ENCODE results near the gene TBC1D2B. TPM values are rescaled to one million over a fixed set of nuclear protein-coding genes. Genes with fewer than 3 reads are reported as not detected.

TBC1D2B gene
- total RNA-seq: 10 to 100 TPM; 57.1 to 60.3 TPM

DNA sequence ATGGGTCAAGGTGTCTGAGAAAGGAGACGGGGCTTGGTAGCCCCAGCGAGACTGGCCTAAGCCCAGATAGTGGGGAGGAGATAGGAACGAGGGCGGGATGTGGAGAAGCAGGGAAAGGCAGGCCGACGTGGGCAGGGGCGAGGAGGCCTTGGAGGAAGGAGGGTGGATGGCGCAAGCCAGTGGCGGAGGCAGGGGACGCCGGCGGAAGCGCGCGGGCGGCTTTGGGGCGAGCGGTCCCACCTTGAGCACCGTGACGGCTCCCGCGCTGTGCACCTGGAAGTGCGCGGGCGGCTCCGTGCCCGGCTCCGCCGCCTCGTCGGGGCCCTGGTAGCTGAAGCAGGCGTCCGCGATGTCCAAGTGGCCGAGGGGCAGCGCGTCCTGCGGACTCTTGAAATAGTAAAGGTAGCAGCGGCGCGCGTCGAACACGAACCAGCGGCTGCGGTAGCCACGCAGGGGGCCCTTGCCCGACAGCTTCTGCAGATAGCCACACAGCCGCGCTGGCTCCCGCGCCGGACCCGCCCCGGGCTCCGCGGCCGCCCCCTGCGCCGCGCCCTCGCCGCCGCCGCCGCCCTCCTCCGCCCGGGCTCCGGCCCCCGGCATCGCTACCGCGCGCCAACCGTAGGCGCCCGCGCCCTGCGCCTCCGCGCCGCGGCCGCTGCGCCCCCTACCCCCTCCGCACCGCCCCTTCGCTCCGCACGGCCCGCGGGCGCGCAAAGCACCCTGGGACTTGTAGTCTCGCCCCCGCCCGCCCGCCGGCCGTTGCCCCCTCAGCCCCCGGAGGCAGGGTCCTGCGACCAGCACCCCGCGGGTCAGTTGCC is at the start of gene TBC1D2B:
Gene TBC1D2B (minus strand): TSS at position 659 of the 818 bp plus-strand sequence. CDS start 59 bp downstream, at position 600.
- DNase-seq: peak; percentile 74
- Mint-ChIP-seq H3K9me3 (no peaks in the 10 kb centered on the region), H3K36me3 (ENCODE audit: low read depth) (peaks cover 5% of the 10 kb centered on the region), H3K4me3 (peak within 1 kb of the TSS; percentile 100), H3K27ac (peak within 1 kb of the TSS; percentile 95), H3K4me1 (ENCODE audit: low read depth) (peaks cover 39% of the 10 kb centered on the region), H3K27me3 (ENCODE audit: low read depth) (no peaks in the 10 kb centered on the region)
- intact Hi-C loops (cut with micrococcal nuclease): loop anchor here (2.0 to 10.0 kb wide), 2 partner anchors 26 to 1082 kb away; partner anchors contain the start of gene PSTPIP1
- CTCF ChIA-PET: interaction anchor here (0.9 to 1.6 kb wide), 3 partner anchors 9 to 35 kb away, joined by 3 to 6 read pairs (median 3); no protein-coding TSS in a partner anchor

DNA sequence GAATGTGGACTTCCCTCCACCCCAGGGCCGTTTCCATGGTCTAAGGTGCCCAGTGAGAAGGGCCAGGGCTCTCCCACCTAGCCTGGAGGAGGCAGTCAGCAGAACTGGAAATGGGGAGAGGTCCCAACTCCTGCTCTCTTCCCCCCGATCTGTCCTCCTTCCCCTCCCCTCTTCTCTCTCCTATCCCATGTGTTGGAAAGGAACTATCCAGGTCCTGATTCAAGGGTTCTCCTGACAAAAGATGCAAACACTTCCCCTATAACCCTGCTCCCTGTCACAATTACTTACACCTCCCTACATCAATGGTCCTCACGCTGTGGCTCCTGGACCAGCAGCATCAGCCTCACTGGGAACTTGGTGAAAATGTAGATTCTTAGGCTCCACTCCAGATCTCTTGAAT is 47.8 kb upstream of the TBC1D2B start:
- DNase-seq: no peak
- Mint-ChIP-seq H3K9me3 (no peaks in the 10 kb centered on the region), H3K27ac (no peak overlapping the region), H3K36me3 (ENCODE audit: low read depth) (no peaks in the 10 kb centered on the region), H3K4me3 (no peak overlapping the region), H3K4me1 (ENCODE audit: low read depth) (no peaks in the 10 kb centered on the region), H3K27me3 (ENCODE audit: low read depth) (no peaks in the 10 kb centered on the region)
- CTCF ChIA-PET: interaction anchor here (1.9 kb wide), 1 partner anchor 117 kb away, joined by 6 read pairs; no protein-coding TSS in a partner anchor
- intact Hi-C loops (cut with micrococcal nuclease): no loop called here

DNA sequence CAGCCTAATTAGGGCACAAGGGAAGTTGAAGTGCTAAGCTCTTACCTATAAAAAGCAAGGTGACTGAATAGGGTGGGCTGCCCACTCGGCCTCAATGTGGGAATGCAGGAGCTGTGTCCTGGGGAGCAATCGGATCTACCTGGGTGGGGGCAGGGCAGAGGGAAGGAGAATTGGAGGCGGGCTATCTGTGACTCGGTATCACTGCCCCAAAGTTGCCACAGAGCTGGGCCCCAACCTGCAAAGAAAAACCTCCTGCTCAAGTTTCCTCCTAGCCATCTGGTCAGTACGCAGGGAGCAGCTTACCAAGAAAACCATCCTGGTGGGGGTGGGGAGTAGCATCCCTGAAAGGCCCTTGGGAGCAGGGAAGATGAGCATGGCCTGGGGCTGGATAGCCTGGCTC is 43.0 kb upstream of the TBC1D2B start:
- H3K27ac Mint-ChIP-seq: no peak overlapping the region
- H3K36me3 Mint-ChIP-seq (ENCODE audit: low read depth): no peaks in the 10 kb centered on the region
- H3K27me3 Mint-ChIP-seq (ENCODE audit: low read depth): no peaks in the 10 kb centered on the region
- no peaks in the 10 kb centered on the region for H3K4me1 Mint-ChIP-seq (ENCODE audit: low read depth)
- no peak overlapping the region for H3K4me3 Mint-ChIP-seq
- H3K9me3 Mint-ChIP-seq: no peaks in the 10 kb centered on the region
- intact Hi-C loops (cut with micrococcal nuclease): no loop called here
- CTCF ChIA-PET: interaction anchor here (0.6 to 1.6 kb wide), 5 partner anchors 10 to 153 kb away, joined by 3 to 6 read pairs (median 4); partner anchors contain the start of gene CIB2
- no peak for DNase-seq

DNA sequence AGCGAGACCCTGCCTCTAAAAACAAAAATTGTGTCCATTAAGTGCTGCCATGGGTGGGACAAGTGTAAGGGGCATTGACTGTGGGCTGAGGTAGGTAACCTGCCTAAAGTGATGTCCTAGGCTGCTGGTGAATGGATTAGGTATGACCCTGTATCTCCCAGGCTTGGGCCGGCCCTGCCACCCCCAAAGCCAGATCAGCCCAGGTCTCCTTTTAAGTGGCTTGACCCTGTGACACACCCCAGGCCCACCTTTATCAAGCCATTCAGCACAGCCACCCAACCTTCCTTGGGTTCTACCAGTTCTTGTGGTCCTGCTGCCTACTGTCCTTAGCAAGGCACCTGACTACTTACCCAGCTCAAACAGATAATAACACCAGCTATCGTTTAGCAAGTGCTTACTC is 35.0 kb upstream of the TBC1D2B start:
- H3K9me3 Mint-ChIP-seq: no peaks in the 10 kb centered on the region
- no peaks in the 10 kb centered on the region for H3K4me1 Mint-ChIP-seq (ENCODE audit: low read depth)
- intact Hi-C loops (cut with micrococcal nuclease): no loop called here
- H3K27ac Mint-ChIP-seq: no peak overlapping the region
- DNase-seq: no peak
- CTCF ChIA-PET: interaction anchor here (0.6 to 9.8 kb wide), 22 partner anchors 10 to 333 kb away, joined by 3 to 115 read pairs (median 4); partner anchors contain the start of genes CIB2 and TBC1D2B
- no peaks in the 10 kb centered on the region for H3K36me3 Mint-ChIP-seq (ENCODE audit: low read depth)
- H3K4me3 Mint-ChIP-seq: no peak overlapping the region
- H3K27me3 Mint-ChIP-seq (ENCODE audit: low read depth): no peaks in the 10 kb centered on the region

DNA sequence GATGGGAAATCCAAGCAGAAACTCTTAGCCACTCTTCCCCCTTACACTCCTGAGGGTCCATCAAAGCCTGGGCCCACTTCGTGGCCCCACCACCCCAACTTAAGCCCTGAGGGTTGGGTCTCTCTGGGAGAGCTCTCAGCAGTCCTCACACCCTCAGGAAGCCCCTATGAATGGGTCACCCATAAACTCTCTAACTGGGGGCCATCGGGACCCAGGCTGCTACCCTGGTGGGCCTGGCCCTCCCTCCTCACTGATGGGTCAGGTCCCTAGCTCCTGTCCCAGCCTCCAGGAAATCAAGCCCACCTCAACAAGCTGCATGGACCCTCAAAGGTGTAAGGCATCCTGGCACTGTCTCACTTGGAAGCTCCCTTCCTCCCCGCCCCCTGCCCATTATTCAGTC is 34.3 kb upstream of the TBC1D2B start:
- no peak overlapping the region for H3K4me3 Mint-ChIP-seq
- no peaks in the 10 kb centered on the region for H3K4me1 Mint-ChIP-seq (ENCODE audit: low read depth)
- DNase-seq: no peak
- H3K27me3 Mint-ChIP-seq (ENCODE audit: low read depth): no peaks in the 10 kb centered on the region
- H3K9me3 Mint-ChIP-seq: no peaks in the 10 kb centered on the region
- H3K36me3 Mint-ChIP-seq (ENCODE audit: low read depth): no peaks in the 10 kb centered on the region
- intact Hi-C loops (cut with micrococcal nuclease): no loop called here
- CTCF ChIA-PET: interaction anchor here (0.9 to 9.8 kb wide), 13 partner anchors 11 to 202 kb away, joined by 3 to 115 read pairs (median 4); partner anchors contain the start of genes CIB2 and TBC1D2B
- no peak overlapping the region for H3K27ac Mint-ChIP-seq

DNA sequence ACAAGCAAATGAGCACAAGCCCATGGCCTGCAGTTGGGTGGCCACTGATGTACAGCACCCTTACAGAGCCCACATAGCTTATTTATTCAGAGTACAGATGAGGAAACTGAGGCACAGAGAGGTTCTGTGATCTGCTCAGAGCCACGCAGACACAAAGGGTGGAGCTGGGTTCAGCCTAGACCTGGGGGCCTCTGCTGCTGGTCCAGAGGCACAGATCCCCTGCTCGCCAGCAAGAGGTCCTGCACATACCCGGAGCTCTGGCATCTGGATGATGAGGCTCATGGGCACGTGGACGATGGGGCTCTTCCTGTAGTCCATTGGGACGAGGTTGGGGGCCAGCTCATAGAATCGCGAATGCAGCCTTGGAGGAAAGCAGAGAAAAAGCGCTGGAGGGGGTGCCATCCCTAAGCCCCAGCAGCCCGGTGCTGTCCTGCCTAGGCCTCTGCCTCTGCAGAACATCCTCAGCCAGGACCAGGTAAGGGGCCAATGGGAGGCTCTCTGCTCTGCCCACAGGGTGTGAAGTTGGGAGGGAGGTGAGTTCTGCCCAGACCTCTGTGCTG is 33.5 kb upstream of the TBC1D2B start:
- CTCF ChIA-PET: interaction anchor here (0.6 to 9.8 kb wide), 8 partner anchors 22 to 153 kb away, joined by 3 to 115 read pairs (median 62); no protein-coding TSS in a partner anchor

DNA sequence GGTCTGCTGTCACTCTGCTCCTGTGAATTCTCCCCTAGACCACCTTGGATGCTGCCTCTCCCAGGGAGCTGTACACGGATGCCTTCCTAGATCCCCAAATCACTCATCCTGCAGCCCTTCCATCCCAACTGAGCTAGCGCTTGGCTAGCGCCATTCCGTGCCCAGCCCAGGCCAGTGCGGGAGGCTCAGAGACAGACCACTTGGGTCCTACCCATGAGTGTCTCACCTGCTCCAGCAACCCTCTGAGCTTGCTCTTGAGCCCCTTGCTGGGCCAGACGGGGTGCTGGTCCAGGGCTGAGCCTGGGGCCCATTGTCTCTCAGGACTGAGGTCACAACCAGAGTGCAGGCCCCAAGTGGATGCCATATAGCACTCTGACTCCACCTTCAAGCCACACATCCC is 32.6 kb upstream of the TBC1D2B start:
- no peak for DNase-seq
- H3K4me1 Mint-ChIP-seq (ENCODE audit: low read depth): peaks cover 7% of the 10 kb centered on the region
- no peaks in the 10 kb centered on the region for H3K36me3 Mint-ChIP-seq (ENCODE audit: low read depth)
- H3K4me3 Mint-ChIP-seq: no peak overlapping the region
- no peaks in the 10 kb centered on the region for H3K9me3 Mint-ChIP-seq
- CTCF ChIA-PET: interaction anchor here (0.6 to 9.8 kb wide), 12 partner anchors 28 to 153 kb away, joined by 3 to 115 read pairs (median 24); no protein-coding TSS in a partner anchor
- no peaks in the 10 kb centered on the region for H3K27me3 Mint-ChIP-seq (ENCODE audit: low read depth)
- intact Hi-C loops (cut with micrococcal nuclease): no loop called here
- H3K27ac Mint-ChIP-seq: no peak overlapping the region

More for the DNA sequence above, 33.5 kb upstream of the TBC1D2B start:
- no peaks in the 10 kb centered on the region for H3K4me1 Mint-ChIP-seq (ENCODE audit: low read depth)
- H3K9me3 Mint-ChIP-seq: no peaks in the 10 kb centered on the region
- no peak overlapping the region for H3K4me3 Mint-ChIP-seq
- intact Hi-C loops (cut with micrococcal nuclease): no loop called here
- no peaks in the 10 kb centered on the region for H3K27me3 Mint-ChIP-seq (ENCODE audit: low read depth)
- no peaks in the 10 kb centered on the region for H3K36me3 Mint-ChIP-seq (ENCODE audit: low read depth)
- H3K27ac Mint-ChIP-seq: no peak overlapping the region
- no peak for DNase-seq

DNA sequence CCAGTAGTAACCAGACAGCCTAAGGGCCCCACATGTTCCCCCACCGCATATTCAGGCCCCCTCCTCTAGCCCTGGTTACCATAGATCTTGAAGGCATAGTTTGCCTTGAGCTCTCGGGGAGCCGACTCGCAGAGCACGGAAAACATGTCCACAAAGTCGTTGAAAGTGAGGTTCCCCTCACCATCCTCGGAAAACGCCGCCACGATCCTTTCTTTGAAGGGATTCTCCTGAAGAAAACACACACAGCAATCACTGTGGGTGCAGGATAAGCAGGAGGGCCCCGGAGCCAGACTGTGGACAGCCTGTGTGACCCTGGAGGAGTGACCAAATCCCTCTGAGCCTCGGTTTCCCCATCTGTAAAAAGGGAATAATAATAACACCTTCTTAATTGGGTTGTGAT is 31.6 kb upstream of the TBC1D2B start:
- H3K27ac Mint-ChIP-seq: no peak overlapping the region
- H3K4me1 Mint-ChIP-seq (ENCODE audit: low read depth): peaks cover 15% of the 10 kb centered on the region
- intact Hi-C loops (cut with micrococcal nuclease): loop anchor here (5.0 kb wide), 1 partner anchor 197 kb away; no protein-coding TSS in a partner anchor
- no peaks in the 10 kb centered on the region for H3K36me3 Mint-ChIP-seq (ENCODE audit: low read depth)
- H3K4me3 Mint-ChIP-seq: no peak overlapping the region
- CTCF ChIA-PET: interaction anchor here (0.6 to 9.8 kb wide), 35 partner anchors 9 to 201 kb away, joined by 3 to 115 read pairs (median 6); partner anchors contain the start of genes CIB2 and TBC1D2B
- H3K9me3 Mint-ChIP-seq: no peaks in the 10 kb centered on the region
- DNase-seq: no peak
- H3K27me3 Mint-ChIP-seq (ENCODE audit: low read depth): no peaks in the 10 kb centered on the region

DNA sequence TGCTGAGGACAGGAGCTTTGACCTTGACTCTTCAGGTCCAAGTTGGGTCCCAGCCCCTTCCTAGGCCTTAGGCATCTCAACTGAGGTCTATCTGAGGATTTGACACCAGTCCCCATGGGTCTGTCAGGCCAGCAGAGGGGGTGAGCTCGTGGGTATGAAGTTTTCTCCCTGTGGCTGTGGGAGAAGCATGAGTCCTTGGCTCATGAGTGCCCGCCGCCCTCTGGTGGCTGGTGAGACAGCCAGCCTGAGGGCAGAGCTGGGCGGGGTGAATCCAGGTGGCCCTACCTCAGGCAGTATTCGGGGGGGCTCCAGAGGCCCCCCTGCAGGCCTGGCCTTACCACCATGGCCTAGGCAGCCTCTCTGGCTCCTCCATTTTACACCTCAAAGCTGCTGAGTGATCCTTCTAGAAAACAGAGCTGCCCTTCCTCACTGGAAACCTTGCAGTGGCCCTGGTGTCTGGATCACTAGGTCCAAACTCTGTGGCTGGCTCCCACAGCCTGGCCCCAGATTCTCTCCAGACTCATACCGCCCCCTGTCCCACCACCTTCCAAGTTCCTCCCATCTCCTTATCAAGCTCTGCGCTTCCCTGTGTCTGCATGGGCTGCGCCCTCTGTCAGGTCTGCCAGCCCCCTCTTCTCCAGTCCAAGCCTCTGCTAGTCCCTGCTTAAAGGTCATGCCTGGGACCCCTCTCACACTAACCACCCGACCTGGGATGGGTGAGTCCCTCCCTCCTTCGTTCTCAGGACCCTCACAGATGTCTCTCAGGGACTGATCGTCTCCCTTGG is 31.0 kb upstream of the TBC1D2B start:
- H3K36me3 Mint-ChIP-seq (ENCODE audit: low read depth): no peaks in the 10 kb centered on the region
- no peaks in the 10 kb centered on the region for H3K27me3 Mint-ChIP-seq (ENCODE audit: low read depth)
- no peaks in the 10 kb centered on the region for H3K9me3 Mint-ChIP-seq
- intact Hi-C loops (cut with micrococcal nuclease): loop anchor here (1.0 to 5.0 kb wide), 4 partner anchors 108 to 196 kb away; no protein-coding TSS in a partner anchor
- DNase-seq: peak; percentile 89
- CTCF ChIA-PET: interaction anchor here (0.6 to 9.8 kb wide), 55 partner anchors 9 to 315 kb away, joined by 3 to 115 read pairs (median 4); partner anchors contain the start of genes CIB2, SH2D7 and TBC1D2B
- H3K4me1 Mint-ChIP-seq (ENCODE audit: low read depth): peaks cover 21% of the 10 kb centered on the region
- no peak overlapping the region for H3K4me3 Mint-ChIP-seq
- H3K27ac Mint-ChIP-seq: no peak overlapping the region

DNA sequence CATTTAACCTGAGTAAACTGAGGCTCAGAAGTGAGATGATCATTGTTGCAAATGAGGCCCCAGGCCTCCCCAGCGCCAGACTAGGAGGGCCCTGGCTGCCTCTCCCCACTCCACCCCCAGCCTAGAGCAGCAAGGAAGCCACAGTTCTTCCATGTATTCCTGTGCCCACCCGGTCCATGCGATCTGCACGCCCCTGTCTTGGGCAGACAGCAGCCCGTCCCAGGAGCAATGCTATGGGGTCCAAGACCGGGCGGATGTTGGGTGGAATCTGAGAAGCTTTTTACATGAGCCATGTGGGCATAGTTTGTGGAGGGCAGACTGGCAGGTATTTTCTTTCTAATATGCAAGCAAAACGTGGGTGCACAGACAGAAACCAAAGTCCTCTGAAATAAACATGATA is 30.0 kb upstream of the TBC1D2B start:
- peaks cover 29% of the 10 kb centered on the region for H3K4me1 Mint-ChIP-seq (ENCODE audit: low read depth)
- no peaks in the 10 kb centered on the region for H3K27me3 Mint-ChIP-seq (ENCODE audit: low read depth)
- intact Hi-C loops (cut with micrococcal nuclease): loop anchor here (5.0 kb wide), 1 partner anchor 195 kb away; no protein-coding TSS in a partner anchor
- H3K4me3 Mint-ChIP-seq: no peak overlapping the region
- DNase-seq: no peak
- CTCF ChIA-PET: interaction anchor here (0.7 to 9.8 kb wide), 27 partner anchors 14 to 150 kb away, joined by 3 to 115 read pairs (median 6); partner anchors contain the start of genes CIB2 and SH2D7
- no peaks in the 10 kb centered on the region for H3K9me3 Mint-ChIP-seq
- H3K36me3 Mint-ChIP-seq (ENCODE audit: low read depth): no peaks in the 10 kb centered on the region
- no peak overlapping the region for H3K27ac Mint-ChIP-seq

DNA sequence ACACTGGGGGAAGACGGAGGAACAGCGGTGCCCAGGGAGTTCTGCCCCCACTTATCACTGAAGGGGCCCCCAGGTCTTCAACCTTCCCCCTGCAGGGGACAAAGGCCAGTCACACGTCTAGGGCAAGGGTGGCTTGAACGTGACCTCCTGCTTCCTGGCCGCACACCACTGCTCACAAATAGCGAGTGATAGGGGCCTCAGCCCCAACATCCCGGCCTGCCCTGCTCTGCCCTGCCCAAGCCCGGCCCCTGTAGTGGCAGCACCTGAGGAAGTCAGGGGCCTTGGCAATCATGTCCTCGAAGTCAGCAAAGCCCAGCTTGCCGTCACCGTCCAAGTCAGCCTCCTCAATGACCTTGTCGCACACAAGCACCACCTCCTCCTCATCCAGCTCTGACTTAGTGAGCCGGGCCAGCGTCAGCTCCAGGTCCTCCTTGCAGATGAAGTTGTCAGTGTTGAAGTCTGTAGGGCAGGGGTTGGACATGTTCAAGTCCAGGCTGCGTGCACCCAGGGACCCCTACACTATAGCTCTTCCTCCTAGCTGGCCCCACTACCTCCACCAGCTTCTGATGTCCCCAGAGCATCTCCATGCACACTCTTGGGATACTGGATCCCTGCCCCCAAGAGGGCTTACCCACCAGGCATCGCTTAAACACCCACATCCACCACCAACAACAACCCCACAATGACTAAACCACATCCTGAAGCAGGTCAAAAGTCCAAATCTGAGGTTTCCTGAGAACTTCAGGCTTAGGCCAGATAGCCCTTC is 28.1 kb upstream of the TBC1D2B start:
- H3K27ac Mint-ChIP-seq: no peak overlapping the region
- no peak overlapping the region for H3K4me3 Mint-ChIP-seq
- H3K9me3 Mint-ChIP-seq: no peaks in the 10 kb centered on the region
- CTCF ChIA-PET: interaction anchor here (0.6 to 9.8 kb wide), 7 partner anchors 44 to 146 kb away, joined by 3 to 115 read pairs (median 4); no protein-coding TSS in a partner anchor
- DNase-seq: no peak
- intact Hi-C loops (cut with micrococcal nuclease): loop anchor here (5.0 kb wide), 1 partner anchor 193 kb away; no protein-coding TSS in a partner anchor
- H3K36me3 Mint-ChIP-seq (ENCODE audit: low read depth): no peaks in the 10 kb centered on the region
- no peaks in the 10 kb centered on the region for H3K27me3 Mint-ChIP-seq (ENCODE audit: low read depth)
- H3K4me1 Mint-ChIP-seq (ENCODE audit: low read depth): peaks cover 30% of the 10 kb centered on the region

Data from activated naive CD4-positive, alpha-beta T cell treated with anti-CD3 and anti-CD28 coated beads for 36 hours (primary cell).